DMS114 treated with DMSO at 0.1 percent for 48 hours (cell line): Measurements from ENCODE around the gene PRDM11.

Source experiments
- DNase-seq: peaks from one replicate; lab custom pipeline; 2025; ENCODE audit not compliant: unreplicated experiment; lab: John Stamatoyannopoulos, UW

Gene PRDM11

GRCh38 chr11:45141631-45142030 is 4.8 kb upstream of the PRDM11 start:
- no peak for DNase-seq

GRCh38 chr11:45142241-45143055 is 4.0 kb upstream of the PRDM11 start:
- no peak for DNase-seq

- DNase-seq = no peak
These were observed 2.9 kb upstream of the PRDM11 start for GRCh38 chr11:45143494-45143893.

- no peak for DNase-seq
These were observed 2.0 kb upstream of the PRDM11 start for GRCh38 chr11:45144126-45145082.

GRCh38 chr11:45145083-45145378 is 1.4 kb upstream of the PRDM11 start:
- no peak for DNase-seq

- no peak for DNase-seq
These were observed 914 bp upstream of the PRDM11 start for GRCh38 chr11:45145379-45146071.

GRCh38 chr11:45147017-45147728 is 734 bp downstream of the PRDM11 start:
- DNase-seq = peak; percentile 74

- no peak for DNase-seq
These were observed 1.6 kb downstream of the PRDM11 start for GRCh38 chr11:45147891-45148675.

GRCh38 chr11:45149483-45150056 is 3.1 kb downstream of the PRDM11 start:
- DNase-seq = no peak

GRCh38 chr11:45150301-45150700 is 3.9 kb downstream of the PRDM11 start:
- no peak for DNase-seq

GRCh38 chr11:45150943-45151342 is 4.5 kb downstream of the PRDM11 start:
- DNase-seq = no peak

- no peak for DNase-seq
These were observed 5.0 kb downstream of the PRDM11 start for GRCh38 chr11:45151362-45151982.

GRCh38 chr11:45152740-45153595 is 6.5 kb downstream of the PRDM11 start:
- DNase-seq = no peak

- no peak for DNase-seq
These were observed 7.8 kb downstream of the PRDM11 start for GRCh38 chr11:45154276-45154675.

GRCh38 chr11:45155058-45155551 is 8.7 kb downstream of the PRDM11 start:
- no peak for DNase-seq

GRCh38 chr11:45155627-45156180 is 9.3 kb downstream of the PRDM11 start:
- DNase-seq = no peak

- DNase-seq = no peak
These were observed 9.8 kb downstream of the PRDM11 start for GRCh38 chr11:45156201-45156600.

GRCh38 chr11:45156741-45157140 is 10.3 kb downstream of the PRDM11 start:
- DNase-seq = no peak
